Breast epithelium (tissue), 3 donors: ENCODE measurements around the gene GNE.

Experiments used
- CTCF ChIP-seq, 3 donors: fragments of 450-650 bp; IDR thresholded peaks; one replicate each; pipeline ENCODE4 v1.5.1; 2016 to 2017; ENCODE audit warnings: antibody characterized with exemption in 3 of 3, mild to moderate bottlenecking in 3 of 3, moderate library complexity in 3 of 3
- POLR2AphosphoS5 ChIP-seq, 3 donors: sonication (generic); formaldehyde crosslinking; IDR thresholded peaks; one replicate each; pipeline ENCODE4 v1.6.1; 2017; ENCODE audit warnings: antibody characterized with exemption in 3 of 3

GRCh38 chr9:36208521-36209253 lies 49.6 kb downstream of the GNE start:
- TF ChIP-seq POLR2AphosphoS5 (IDR thresholded peaks at IDR 0.05): no peak
- no peak for TF ChIP-seq CTCF (IDR thresholded peaks at IDR 0.05)
